H9 (cell line): Measurements from ENCODE around the gene EID1. TPM values are rescaled to one million over a fixed set of nuclear protein-coding genes. Genes with fewer than 3 reads are reported as not detected.

Experiments used
- DNase-seq: peaks from one replicate; pipeline ENCODE4 v3.0.0-alpha.2; 2017
- H2AFZ ChIP-seq: one replicate; pipeline ENCODE4 v1.6.1; 2013; ENCODE audit warnings: mild to moderate bottlenecking, low read length, control low read depth, moderate library complexity
- H2AK5ac ChIP-seq: 2 replicates; pipeline ENCODE4 v1.6.1; 2013; ENCODE audit warnings: low read length, control low read depth, mixed read lengths; ENCODE audit not compliant: insufficient read length
- H2BK120ac ChIP-seq: one replicate; pipeline ENCODE4 v1.6.1; 2013; ENCODE audit warnings: low read depth, mild to moderate bottlenecking, low read length, control low read depth, inconsistent platforms; ENCODE audit not compliant: poor library complexity, severe bottlenecking
- H2BK12ac ChIP-seq: 2 replicates; pipeline ENCODE4 v1.6.1; 2013; ENCODE audit warnings: low read length, control low read depth, mixed read lengths, low read depth; ENCODE audit not compliant: insufficient read length
- H2BK15ac ChIP-seq: 2 replicates; pipeline ENCODE4 v1.6.1; 2013; ENCODE audit warnings: low read depth, low read length, control low read depth
- H2BK20ac ChIP-seq: one replicate; pipeline ENCODE4 v1.6.1; 2013; ENCODE audit warnings: low read depth, mild to moderate bottlenecking, low read length, control low read depth, inconsistent platforms; ENCODE audit not compliant: poor library complexity, severe bottlenecking
- H2BK5ac ChIP-seq: 2 replicates; pipeline ENCODE4 v1.6.1; 2013; ENCODE audit warnings: low read length, control low read depth, mixed read lengths; ENCODE audit not compliant: insufficient read length
- H3K14ac ChIP-seq: 2 replicates; pipeline ENCODE4 v1.6.1; 2013; ENCODE audit warnings: low read length, control low read depth; ENCODE audit not compliant: insufficient read depth
- H3K18ac ChIP-seq: 2 replicates; pipeline ENCODE4 v1.6.1; 2013; ENCODE audit warnings: low read depth, mild to moderate bottlenecking, mixed read lengths, low read length, control low read depth; ENCODE audit not compliant: insufficient read length
- H3K23ac ChIP-seq: 2 replicates; pipeline ENCODE4 v1.6.1; 2013; ENCODE audit warnings: low read length, control low read depth, mixed read lengths, low read depth; ENCODE audit not compliant: insufficient read length
- H3K23me2 ChIP-seq: 2 replicates; pipeline ENCODE4 v1.6.1; 2013; ENCODE audit warnings: low read depth, mild to moderate bottlenecking, mixed read lengths, low read length, control low read depth; ENCODE audit not compliant: insufficient read length, poor library complexity, severe bottlenecking
- H3K27ac ChIP-seq: 2 replicates; pipeline ENCODE4 v1.5.1; 2013; ENCODE audit warnings: low read length, control low read depth, mixed read lengths, low read depth; ENCODE audit not compliant: insufficient read length
- H3K27me3 ChIP-seq: 2 replicates; pipeline ENCODE4 v1.6.1; 2013; ENCODE audit warnings: low read length, control low read depth, inconsistent platforms; ENCODE audit not compliant: insufficient read depth
- H3K4ac ChIP-seq: 2 replicates; pipeline ENCODE4 v1.6.1; 2013; ENCODE audit warnings: low read depth, mild to moderate bottlenecking, control low read depth, inconsistent platforms, low read length, moderate library complexity
- H3K4me1 ChIP-seq: 2 replicates; pipeline ENCODE4 v1.6.1; 2013; ENCODE audit warnings: low read length, control low read depth, inconsistent platforms; ENCODE audit not compliant: insufficient read depth
- H3K4me2 ChIP-seq: 2 replicates; pipeline ENCODE4 v1.6.1; 2013; ENCODE audit warnings: low read length, control low read depth, mixed read lengths; ENCODE audit not compliant: insufficient read length, insufficient read depth
- H3K56ac ChIP-seq: 2 replicates; pipeline ENCODE4 v1.6.1; 2013; ENCODE audit warnings: low read depth, mild to moderate bottlenecking, mixed read lengths, low read length, control low read depth; ENCODE audit not compliant: insufficient read length
- H3K79me1 ChIP-seq: 2 replicates; pipeline ENCODE4 v1.6.1; 2013; ENCODE audit warnings: low read depth, mild to moderate bottlenecking, moderate library complexity, low read length, control low read depth, inconsistent platforms; ENCODE audit not compliant: insufficient read depth, poor library complexity, severe bottlenecking
- H3K79me2 ChIP-seq: 2 replicates; pipeline ENCODE4 v1.6.1; 2013; ENCODE audit warnings: low read length, control low read depth, inconsistent platforms; ENCODE audit not compliant: insufficient read depth
- H3K9ac ChIP-seq: 2 replicates; pipeline ENCODE4 v1.6.1; 2013; ENCODE audit warnings: low read length, control low read depth, mixed read lengths; ENCODE audit not compliant: insufficient read length; ENCODE audit errors: extremely low read depth
- H3K9me3 ChIP-seq: one replicate; pipeline ENCODE4 v1.6.1; 2013; ENCODE audit warnings: low read depth, low read length, inconsistent platforms; ENCODE audit not compliant: control insufficient read depth
- H3T11ph ChIP-seq: one replicate; pipeline ENCODE4 v1.6.1; 2013; ENCODE audit warnings: mild to moderate bottlenecking, low read length, control low read depth, inconsistent platforms
- H4K20me1 ChIP-seq: one replicate; pipeline ENCODE4 v1.6.1; 2013; ENCODE audit not compliant: control insufficient read depth, insufficient read length, insufficient read depth
- H4K5ac ChIP-seq: 2 replicates; pipeline ENCODE4 v1.6.1; 2013; ENCODE audit warnings: low read depth, mild to moderate bottlenecking, mixed read lengths, low read length, control low read depth; ENCODE audit not compliant: insufficient read length
- H4K8ac ChIP-seq: replicated peaks from 2 replicates; pipeline ENCODE4 v1.6.1; 2013; ENCODE audit warnings: low read length, control low read depth, mixed read lengths, low read depth; ENCODE audit not compliant: insufficient read length
- H4K91ac ChIP-seq: 2 replicates; pipeline ENCODE4 v1.6.1; 2013; ENCODE audit warnings: low read depth, mild to moderate bottlenecking, moderate library complexity, mixed read lengths, low read length, control low read depth; ENCODE audit not compliant: insufficient read length
- H3K27ac Mint-ChIP-seq, 3 experiments: 2 replicates in 2 of 3; 3 replicates in 1 of 3; pipeline ENCODE4 v1.8.0; 2020 to 2021; ENCODE audit warnings: mixed read lengths in 3 of 3, mild to moderate bottlenecking in 1 of 3, moderate library complexity in 1 of 3
- H3K27me3 Mint-ChIP-seq: 2 replicates; pipeline ENCODE4 v1.8.0; 2021; ENCODE audit warnings: low read depth, mild to moderate bottlenecking, moderate library complexity, mixed read lengths
- H3K36me3 Mint-ChIP-seq, 3 experiments: 2 replicates in 2 of 3; 3 replicates in 1 of 3; pipeline ENCODE4 v1.8.0; 2020 to 2021; ENCODE audit warnings: low read depth in 3 of 3, mixed read lengths in 3 of 3; ENCODE audit not compliant: insufficient read depth in 1 of 3
- H3K4me1 Mint-ChIP-seq, 2 experiments: 2 replicates each; pipeline ENCODE4 v1.8.0; 2020; ENCODE audit warnings: mixed read lengths in 2 of 2
- H3K4me3 Mint-ChIP-seq, 2 experiments: 2 replicates in 1 of 2; 3 replicates in 1 of 2; pipeline ENCODE4 v1.8.0; 2020 to 2021; ENCODE audit warnings: mild to moderate bottlenecking in 2 of 2, mixed read lengths in 2 of 2, moderate library complexity in 1 of 2
- H3K9me3 Mint-ChIP-seq, 2 experiments: 2 replicates in 1 of 2; 3 replicates in 1 of 2; pipeline ENCODE4 v1.8.0; 2020; ENCODE audit warnings: mild to moderate bottlenecking in 2 of 2, mixed read lengths in 2 of 2, moderate library complexity in 1 of 2
- whole genome bisulfite sequencing: extraction: QIAGEN DNeasy Blood & Tissue Kit; methylation state at CpG from one replicate; pipeline ENCODE4 v1.1.7; 2013; ENCODE audit warnings: missing lambda C conversion rate, low lambda C conversion rate, mixed read lengths; ENCODE audit not compliant: insufficient read length; ENCODE audit errors: extremely low coverage; 5-methylcytosine and 5-hydroxymethylcytosine counted together
- total RNA-seq: library from RNA; stranded (reverse); gene quantifications from 2 replicates; pipeline ENCODE4 v1.2.1, GENCODE V29; 2021
- TF ChIP-seq, protein P1 (sequence below): fragments of 200-600 bp; sonication (generic); conservative IDR thresholded peaks from 3 replicates; pipeline ENCODE4 v1.8.0; 2021; ENCODE audit warnings: antibody characterized with exemption, mild to moderate bottlenecking

The EID1 gene
- total RNA-seq, 1 experiment from 2014 or later = 113 TPM

DNA sequence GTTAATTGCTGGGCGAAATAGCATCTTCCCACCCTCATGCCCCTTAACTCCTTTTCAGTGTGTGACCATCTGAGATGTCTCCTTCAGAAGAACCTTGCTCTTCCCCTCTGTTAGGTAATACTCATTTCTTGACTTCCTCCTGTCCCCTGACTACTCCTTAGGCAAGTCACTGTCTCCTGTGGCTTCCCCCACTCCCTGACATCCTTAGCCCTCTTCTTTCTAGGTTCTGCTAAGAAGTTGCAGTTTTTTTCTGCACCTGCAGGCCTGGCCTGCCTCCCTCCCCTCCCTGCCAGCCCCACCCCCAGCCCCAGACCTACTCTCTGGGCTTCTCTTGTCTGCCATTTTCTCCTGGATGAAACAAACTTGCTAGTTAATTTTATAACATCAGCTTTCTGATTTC lies 15.2 kb upstream of the EID1 start:
- Histone ChIP-seq H3K9ac (no peak overlapping the region), H2AFZ (no peak overlapping the region), H3K27ac (no peak overlapping the region), H3K79me2 (no peaks in the 10 kb centered on the region), H2BK20ac (no peak overlapping the region), H3K23me2 (no peaks in the 10 kb centered on the region), H3K14ac (no peak overlapping the region), H2BK15ac (no peak overlapping the region), H3K79me1 (no peaks in the 10 kb centered on the region), H3K4ac (no peak overlapping the region), H3K18ac (no peak overlapping the region), H2BK12ac (no peak overlapping the region), H3T11ph (no peak overlapping the region), H4K20me1 (no peaks in the 10 kb centered on the region), H2AK5ac (no peak overlapping the region), H3K9me3 (no peaks in the 10 kb centered on the region), H3K4me2 (no peak overlapping the region), H3K27me3 (no peaks in the 10 kb centered on the region), H4K91ac (no peak overlapping the region), H2BK120ac (no peak overlapping the region), H4K5ac (no peak overlapping the region), H3K23ac (no peak overlapping the region), H3K4me1 (no peaks in the 10 kb centered on the region; the same call in none of the 2 replicates), H2BK5ac (no peak overlapping the region), H3K56ac (no peak overlapping the region), H4K8ac (no peak overlapping the region)
- DNase-seq = peak; percentile 35
- H3K27me3 Mint-ChIP-seq = no peaks in the 10 kb centered on the region
- TF ChIP-seq, protein P1, sequence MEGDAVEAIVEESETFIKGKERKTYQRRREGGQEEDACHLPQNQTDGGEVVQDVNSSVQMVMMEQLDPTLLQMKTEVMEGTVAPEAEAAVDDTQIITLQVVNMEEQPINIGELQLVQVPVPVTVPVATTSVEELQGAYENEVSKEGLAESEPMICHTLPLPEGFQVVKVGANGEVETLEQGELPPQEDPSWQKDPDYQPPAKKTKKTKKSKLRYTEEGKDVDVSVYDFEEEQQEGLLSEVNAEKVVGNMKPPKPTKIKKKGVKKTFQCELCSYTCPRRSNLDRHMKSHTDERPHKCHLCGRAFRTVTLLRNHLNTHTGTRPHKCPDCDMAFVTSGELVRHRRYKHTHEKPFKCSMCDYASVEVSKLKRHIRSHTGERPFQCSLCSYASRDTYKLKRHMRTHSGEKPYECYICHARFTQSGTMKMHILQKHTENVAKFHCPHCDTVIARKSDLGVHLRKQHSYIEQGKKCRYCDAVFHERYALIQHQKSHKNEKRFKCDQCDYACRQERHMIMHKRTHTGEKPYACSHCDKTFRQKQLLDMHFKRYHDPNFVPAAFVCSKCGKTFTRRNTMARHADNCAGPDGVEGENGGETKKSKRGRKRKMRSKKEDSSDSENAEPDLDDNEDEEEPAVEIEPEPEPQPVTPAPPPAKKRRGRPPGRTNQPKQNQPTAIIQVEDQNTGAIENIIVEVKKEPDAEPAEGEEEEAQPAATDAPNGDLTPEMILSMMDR = no peak
- H3K4me3 Mint-ChIP-seq = no peak overlapping the region
- no peaks in the 10 kb centered on the region for H3K9me3 Mint-ChIP-seq
- peaks cover 14 to 26% of the 10 kb centered on the region in 2 experiments for H3K4me1 Mint-ChIP-seq
- WGBS = no CpG with 5 or more reads among the region's 1 CpG
- H3K27ac Mint-ChIP-seq = peak overlapping the region in 2 of 3 experiments; percentile 7 to 26; a peak in 3 of 7 replicates
- no peaks in the 10 kb centered on the region; a peak in 2 of 7 replicates for H3K36me3 Mint-ChIP-seq
